HepG2 (cell line): ENCODE data around the gene CFL1. TPM values are rescaled to one million over a fixed set of nuclear protein-coding genes. Genes with fewer than 3 reads are reported as not detected.
A peak's percentile ranks its signal among the peaks of the same experiment; 100 is the strongest.

Experiments used
- GATAD2A ChIP-seq: IDR thresholded peaks from 2 replicates; pipeline ENCODE4 v1.6.1; 2016
- GTF3A ChIP-seq: sonication (generic); formaldehyde crosslinking; conservative IDR thresholded peaks from 2 replicates; pipeline ENCODE4 v1.4.0; 2020; ENCODE audit warnings: mild to moderate bottlenecking, missing genetic modification reagents
- HNRNPL ChIP-seq: fragments of 200-400 bp; formaldehyde crosslinking; IDR thresholded peaks from 2 replicates; pipeline ENCODE4 v1.6.1; 2017; ENCODE audit warnings: mild to moderate bottlenecking, low read depth, low read length
- KLF16 ChIP-seq, 2 experiments: sonication (generic) in 1 of 2; formaldehyde crosslinking in 1 of 2; IDR thresholded peaks; 2 replicates each; pipeline versions ENCODE4 v1.6.1 to v1.8.0; 2016 to 2023; ENCODE audit warnings: missing genetic modification reagents in 2 of 2, missing compliant biosample characterization in 1 of 2
- KMT2B ChIP-seq: IDR thresholded peaks from 2 replicates; pipeline ENCODE4 v1.6.1; 2016; ENCODE audit warnings: missing genetic modification reagents, missing compliant biosample characterization
- MAZ ChIP-seq, 2 experiments: sonication (generic) in 1 of 2; formaldehyde crosslinking in 1 of 2; IDR thresholded peaks; 2 replicates each; pipeline versions ENCODE4 v1.5.0 to v1.6.1; 2012 to 2020; ENCODE audit warnings: low read depth in 2 of 2, mild to moderate bottlenecking in 2 of 2, borderline replicate concordance in 1 of 2, improper control_type of control experiment in 1 of 2, low read length in 1 of 2, missing genetic modification reagents in 1 of 2, moderate library complexity in 1 of 2
- PHF21A ChIP-seq: sonication (generic); formaldehyde crosslinking; IDR thresholded peaks from 2 replicates; pipeline ENCODE4 v1.5.0; 2020; ENCODE audit warnings: mild to moderate bottlenecking, missing genetic modification reagents
- POLR2AphosphoS2 ChIP-seq: IDR thresholded peaks from 2 replicates; pipeline ENCODE4 v1.6.1; 2011; ENCODE audit warnings: low read depth, low read length, improper control_type of control experiment
- SOX6 ChIP-seq, 2 experiments: fragments of 450-650 bp in 1 of 2; sonication (generic) in 1 of 2; formaldehyde crosslinking in 1 of 2; IDR thresholded peaks; 2 replicates each; pipeline versions ENCODE4 v1.4.0 to v1.6.1; 2017 to 2020; ENCODE audit warnings: antibody characterized with exemption in 1 of 2, mild to moderate bottlenecking in 1 of 2, missing genetic modification reagents in 1 of 2
- SSRP1 ChIP-seq: IDR thresholded peaks from 2 replicates; pipeline ENCODE4 v1.6.1; 2016; ENCODE audit warnings: control low read depth
- TCF7 ChIP-seq: sonication (generic); IDR thresholded peaks from 2 replicates; pipeline ENCODE4 v1.6.1; 2016; ENCODE audit warnings: antibody characterized with exemption, low read depth
- ZBTB33 ChIP-seq: sonication (generic); formaldehyde crosslinking; IDR thresholded peaks from 2 replicates; pipeline ENCODE4 v1.4.0; 2020; ENCODE audit warnings: missing genetic modification reagents
- ZFP90 ChIP-seq: sonication (generic); formaldehyde crosslinking; IDR thresholded peaks from 2 replicates; pipeline ENCODE4 v1.8.0; 2022; ENCODE audit warnings: missing genetic modification reagents, mild to moderate bottlenecking, inconsistent platforms, borderline replicate concordance
- ZHX2 ChIP-seq, 2 experiments: sonication (generic) in 1 of 2; formaldehyde crosslinking in 1 of 2; IDR thresholded peaks; 2 replicates each; pipeline versions ENCODE4 v1.6.1 to v1.9.0; 2014 to 2022; ENCODE audit warnings: antibody characterized with exemption in 1 of 2, borderline replicate concordance in 1 of 2, inconsistent platforms in 1 of 2, low read depth in 1 of 2, missing genetic modification reagents in 1 of 2
- ZMYM3 ChIP-seq: sonication (generic); formaldehyde crosslinking; IDR thresholded peaks from 2 replicates; pipeline ENCODE4 v1.5.1; 2020; ENCODE audit warnings: mild to moderate bottlenecking, missing genetic modification reagents
- ZNF335 ChIP-seq: sonication (generic); formaldehyde crosslinking; IDR thresholded peaks from 2 replicates; pipeline ENCODE4 v1.4.0; 2020; ENCODE audit warnings: missing genetic modification reagents
- ZNF550 ChIP-seq: sonication (generic); formaldehyde crosslinking; IDR thresholded peaks from 2 replicates; pipeline ENCODE4 v1.4.0; 2020; ENCODE audit warnings: mild to moderate bottlenecking, missing genetic modification reagents, borderline replicate concordance
- ZNF589 ChIP-seq: sonication (generic); formaldehyde crosslinking; conservative IDR thresholded peaks from 2 replicates; pipeline ENCODE4 v1.8.0; 2022; ENCODE audit warnings: mild to moderate bottlenecking, moderate library complexity, missing genetic modification reagents
- ZNF761 ChIP-seq: sonication (generic); formaldehyde crosslinking; conservative IDR thresholded peaks from 2 replicates; pipeline ENCODE4 v1.4.0; 2020; ENCODE audit warnings: mild to moderate bottlenecking, missing genetic modification reagents
- ZNF781 ChIP-seq: sonication (generic); formaldehyde crosslinking; IDR thresholded peaks from 2 replicates; pipeline ENCODE4 v1.5.1; 2020; ENCODE audit warnings: borderline replicate concordance, mild to moderate bottlenecking, missing genetic modification reagents; ENCODE audit errors: not compliant biosample characterization
- polyA plus RNA-seq, 8 experiments: library from polyadenylated mRNA; depleted of rRNA in 3 of 8; stranded (reverse) in 7 of 8; unstranded in 1 of 8; fragments of >200 nt; fragmentation: Illumina TruSeq in 4 of 8; extraction: Trizol in 4 of 8; gene quantifications; 2 replicates each; pipeline versions ENCODE4 v1.2.1 to v1.2.3, GENCODE V29; 2011 to 2016; ENCODE audit warnings: low read depth in 4 of 8, missing spikeins in 1 of 8, mixed read lengths in 1 of 8; ENCODE audit not compliant: insufficient read depth in 1 of 8
- total RNA-seq, 5 experiments: library from RNA; depleted of rRNA; stranded (reverse); fragments of >200 nt; fragmentation: Illumina TruSeq; extraction: Trizol; gene quantifications; 2 replicates each; pipeline ENCODE4 v1.2.3, GENCODE V29; 2016; ENCODE audit warnings: low read depth in 1 of 5

CFL1 gene
- total and polyA plus RNA-seq, 2 of the 13 experiments (the other 11 are each of a cell fraction or from before 2014, with no cell fraction given): 379 to 383 TPM

GRCh38 chr11:65891219-65892136 is 33.5 kb upstream of the CFL1 start (continued):
- TF ChIP-seq KLF16 (CRISPR knock-in tag; IDR thresholded peaks at IDR 0.05) (peak in 1 of 2 experiments; percentile 52; a peak in 1 of 4 replicates), KMT2B (no peak), PHF21A (CRISPR knock-in tag) (peak; percentile 80), SOX6 (IDR thresholded peaks at IDR 0.05) (no peak), SOX6 (CRISPR knock-in tag; IDR thresholded peaks at IDR 0.05) (peak; percentile 38; the same call in 1 of the 2 replicates), TCF7 (peak; percentile 65), ZMYM3 (CRISPR knock-in tag) (no peak), ZBTB33 (CRISPR knock-in tag) (no peak; the same call in 1 of the 2 replicates), GTF3A (CRISPR knock-in tag) (no peak), HNRNPL (0 out of 2 replicates have a peak, but pooled peaks have one; percentile 21), ZNF781 (CRISPR knock-in tag) (peak; percentile 42), ZHX2 (IDR thresholded peaks at IDR 0.05; ENCODE audit: low read depth) (no peak), ZHX2 (CRISPR knock-in tag; IDR thresholded peaks at IDR 0.05; ENCODE audit: borderline replicate concordance) (0 out of 2 replicates have a peak, but pooled peaks have one; percentile 17), SSRP1 (CRISPR knock-in tag) (0 out of 2 replicates have a peak, but pooled peaks have one; percentile 17), ZNF589 (CRISPR knock-in tag) (no peak), MAZ (IDR thresholded peaks at IDR 0.05; ENCODE audit: borderline replicate concordance, low read depth, low read length) (peak; percentile 38; the same call in 1 of the 2 replicates), MAZ (CRISPR knock-in tag; IDR thresholded peaks at IDR 0.05; ENCODE audit: low read depth) (peak; percentile 81; the same call in 1 of the 2 replicates), ZNF335 (CRISPR knock-in tag) (0 out of 2 replicates have a peak, but pooled peaks have one; percentile 23), ZNF550 (CRISPR knock-in tag) (peak; percentile 35; the same call in 1 of the 2 replicates), POLR2AphosphoS2 (peak; percentile 75; the same call in 1 of the 2 replicates), GATAD2A (CRISPR knock-in tag) (peak; percentile 75), ZFP90 (CRISPR knock-in tag) (peak; percentile 44; the same call in 1 of the 2 replicates), ZNF761 (no peak)
